H9 (cell line): ENCODE measurements around the gene DCHS2. TPM values are rescaled to one million over a fixed set of nuclear protein-coding genes. Genes with fewer than 3 reads are reported as not detected.

Experiments
- DNase-seq: peaks from one replicate; pipeline ENCODE4 v3.0.0-alpha.2; 2017
- H2AFZ ChIP-seq: one replicate; pipeline ENCODE4 v1.6.1; 2013; ENCODE audit warnings: mild to moderate bottlenecking, low read length, control low read depth, moderate library complexity
- H2AK5ac ChIP-seq: 2 replicates; pipeline ENCODE4 v1.6.1; 2013; ENCODE audit warnings: low read length, control low read depth, mixed read lengths; ENCODE audit not compliant: insufficient read length
- H2BK120ac ChIP-seq: one replicate; pipeline ENCODE4 v1.6.1; 2013; ENCODE audit warnings: low read depth, mild to moderate bottlenecking, low read length, control low read depth, inconsistent platforms; ENCODE audit not compliant: poor library complexity, severe bottlenecking
- H2BK12ac ChIP-seq: 2 replicates; pipeline ENCODE4 v1.6.1; 2013; ENCODE audit warnings: low read length, control low read depth, mixed read lengths, low read depth; ENCODE audit not compliant: insufficient read length
- H2BK15ac ChIP-seq: 2 replicates; pipeline ENCODE4 v1.6.1; 2013; ENCODE audit warnings: low read depth, low read length, control low read depth
- H2BK20ac ChIP-seq: one replicate; pipeline ENCODE4 v1.6.1; 2013; ENCODE audit warnings: low read depth, mild to moderate bottlenecking, low read length, control low read depth, inconsistent platforms; ENCODE audit not compliant: poor library complexity, severe bottlenecking
- H2BK5ac ChIP-seq: 2 replicates; pipeline ENCODE4 v1.6.1; 2013; ENCODE audit warnings: low read length, control low read depth, mixed read lengths; ENCODE audit not compliant: insufficient read length
- H3K14ac ChIP-seq: 2 replicates; pipeline ENCODE4 v1.6.1; 2013; ENCODE audit warnings: low read length, control low read depth; ENCODE audit not compliant: insufficient read depth
- H3K18ac ChIP-seq: 2 replicates; pipeline ENCODE4 v1.6.1; 2013; ENCODE audit warnings: low read depth, mild to moderate bottlenecking, mixed read lengths, low read length, control low read depth; ENCODE audit not compliant: insufficient read length
- H3K23ac ChIP-seq: 2 replicates; pipeline ENCODE4 v1.6.1; 2013; ENCODE audit warnings: low read length, control low read depth, mixed read lengths, low read depth; ENCODE audit not compliant: insufficient read length
- H3K23me2 ChIP-seq: 2 replicates; pipeline ENCODE4 v1.6.1; 2013; ENCODE audit warnings: low read depth, mild to moderate bottlenecking, mixed read lengths, low read length, control low read depth; ENCODE audit not compliant: insufficient read length, poor library complexity, severe bottlenecking
- H3K27ac ChIP-seq: 2 replicates; pipeline ENCODE4 v1.5.1; 2013; ENCODE audit warnings: low read length, control low read depth, mixed read lengths, low read depth; ENCODE audit not compliant: insufficient read length
- H3K27me3 ChIP-seq: 2 replicates; pipeline ENCODE4 v1.6.1; 2013; ENCODE audit warnings: low read length, control low read depth, inconsistent platforms; ENCODE audit not compliant: insufficient read depth
- H3K4ac ChIP-seq: 2 replicates; pipeline ENCODE4 v1.6.1; 2013; ENCODE audit warnings: low read depth, mild to moderate bottlenecking, control low read depth, inconsistent platforms, low read length, moderate library complexity
- H3K4me1 ChIP-seq: 2 replicates; pipeline ENCODE4 v1.6.1; 2013; ENCODE audit warnings: low read length, control low read depth, inconsistent platforms; ENCODE audit not compliant: insufficient read depth
- H3K4me2 ChIP-seq: 2 replicates; pipeline ENCODE4 v1.6.1; 2013; ENCODE audit warnings: low read length, control low read depth, mixed read lengths; ENCODE audit not compliant: insufficient read length, insufficient read depth
- H3K56ac ChIP-seq: 2 replicates; pipeline ENCODE4 v1.6.1; 2013; ENCODE audit warnings: low read depth, mild to moderate bottlenecking, mixed read lengths, low read length, control low read depth; ENCODE audit not compliant: insufficient read length
- H3K79me1 ChIP-seq: 2 replicates; pipeline ENCODE4 v1.6.1; 2013; ENCODE audit warnings: low read depth, mild to moderate bottlenecking, moderate library complexity, low read length, control low read depth, inconsistent platforms; ENCODE audit not compliant: insufficient read depth, poor library complexity, severe bottlenecking
- H3K79me2 ChIP-seq: 2 replicates; pipeline ENCODE4 v1.6.1; 2013; ENCODE audit warnings: low read length, control low read depth, inconsistent platforms; ENCODE audit not compliant: insufficient read depth
- H3K9ac ChIP-seq: 2 replicates; pipeline ENCODE4 v1.6.1; 2013; ENCODE audit warnings: low read length, control low read depth, mixed read lengths; ENCODE audit not compliant: insufficient read length; ENCODE audit errors: extremely low read depth
- H3K9me3 ChIP-seq: one replicate; pipeline ENCODE4 v1.6.1; 2013; ENCODE audit warnings: low read depth, low read length, inconsistent platforms; ENCODE audit not compliant: control insufficient read depth
- H3T11ph ChIP-seq: one replicate; pipeline ENCODE4 v1.6.1; 2013; ENCODE audit warnings: mild to moderate bottlenecking, low read length, control low read depth, inconsistent platforms
- H4K20me1 ChIP-seq: one replicate; pipeline ENCODE4 v1.6.1; 2013; ENCODE audit not compliant: control insufficient read depth, insufficient read length, insufficient read depth
- H4K5ac ChIP-seq: 2 replicates; pipeline ENCODE4 v1.6.1; 2013; ENCODE audit warnings: low read depth, mild to moderate bottlenecking, mixed read lengths, low read length, control low read depth; ENCODE audit not compliant: insufficient read length
- H4K8ac ChIP-seq: replicated peaks from 2 replicates; pipeline ENCODE4 v1.6.1; 2013; ENCODE audit warnings: low read length, control low read depth, mixed read lengths, low read depth; ENCODE audit not compliant: insufficient read length
- H4K91ac ChIP-seq: 2 replicates; pipeline ENCODE4 v1.6.1; 2013; ENCODE audit warnings: low read depth, mild to moderate bottlenecking, moderate library complexity, mixed read lengths, low read length, control low read depth; ENCODE audit not compliant: insufficient read length
- H3K27ac Mint-ChIP-seq, 3 experiments: 2 replicates in 2 of 3; 3 replicates in 1 of 3; pipeline ENCODE4 v1.8.0; 2020 to 2021; ENCODE audit warnings: mixed read lengths in 3 of 3, mild to moderate bottlenecking in 1 of 3, moderate library complexity in 1 of 3
- H3K27me3 Mint-ChIP-seq: 2 replicates; pipeline ENCODE4 v1.8.0; 2021; ENCODE audit warnings: low read depth, mild to moderate bottlenecking, moderate library complexity, mixed read lengths
- H3K36me3 Mint-ChIP-seq, 3 experiments: 2 replicates in 2 of 3; 3 replicates in 1 of 3; pipeline ENCODE4 v1.8.0; 2020 to 2021; ENCODE audit warnings: low read depth in 3 of 3, mixed read lengths in 3 of 3; ENCODE audit not compliant: insufficient read depth in 1 of 3
- H3K4me1 Mint-ChIP-seq, 2 experiments: 2 replicates each; pipeline ENCODE4 v1.8.0; 2020; ENCODE audit warnings: mixed read lengths in 2 of 2
- H3K4me3 Mint-ChIP-seq, 2 experiments: 2 replicates in 1 of 2; 3 replicates in 1 of 2; pipeline ENCODE4 v1.8.0; 2020 to 2021; ENCODE audit warnings: mild to moderate bottlenecking in 2 of 2, mixed read lengths in 2 of 2, moderate library complexity in 1 of 2
- H3K9me3 Mint-ChIP-seq, 2 experiments: 2 replicates in 1 of 2; 3 replicates in 1 of 2; pipeline ENCODE4 v1.8.0; 2020; ENCODE audit warnings: mild to moderate bottlenecking in 2 of 2, mixed read lengths in 2 of 2, moderate library complexity in 1 of 2
- WGBS: extraction: QIAGEN DNeasy Blood & Tissue Kit; methylation state at CpG from one replicate; pipeline ENCODE4 v1.1.7; 2013; ENCODE audit warnings: missing lambda C conversion rate, low lambda C conversion rate, mixed read lengths; ENCODE audit not compliant: insufficient read length; ENCODE audit errors: extremely low coverage; 5-methylcytosine and 5-hydroxymethylcytosine counted together
- total RNA-seq: library from RNA; stranded (reverse); gene quantifications from 2 replicates; pipeline ENCODE4 v1.2.1, GENCODE V29; 2021
- TF ChIP-seq, protein P1 (sequence below): fragments of 200-600 bp; sonication (generic); conservative IDR thresholded peaks from 3 replicates; pipeline ENCODE4 v1.8.0; 2021; ENCODE audit warnings: antibody characterized with exemption, mild to moderate bottlenecking

DCHS2 gene
- total RNA-seq, 1 experiment from 2014 or later = 0.57 TPM

DNA sequence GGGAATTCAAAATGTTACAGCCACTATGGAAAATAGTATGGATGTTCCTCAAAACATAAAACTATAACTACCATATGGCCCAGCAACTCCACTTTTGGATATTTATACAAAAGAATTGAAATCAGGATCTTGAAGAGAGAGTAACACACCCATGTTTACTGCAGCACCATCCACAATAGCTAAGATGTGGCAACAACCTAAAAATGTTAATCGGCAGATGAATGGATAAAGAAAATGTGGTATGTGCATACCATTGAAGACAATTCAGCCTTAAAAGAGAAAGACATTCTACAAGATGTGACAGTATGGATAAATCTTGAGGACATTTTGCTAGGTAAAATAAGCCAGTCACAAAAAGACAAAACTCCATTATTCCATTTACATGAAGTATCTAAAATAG is 171.9 kb downstream of the DCHS2 start:
- H2BK20ac ChIP-seq = no peak overlapping the region
- H4K8ac ChIP-seq = no peak overlapping the region
- H2AK5ac ChIP-seq = no peak overlapping the region
- no peak overlapping the region for H2BK5ac ChIP-seq
- no peaks in the 10 kb centered on the region for H3K79me2 ChIP-seq
- H3T11ph ChIP-seq = no peak overlapping the region
- no peak overlapping the region for H4K5ac ChIP-seq
- no peak overlapping the region for H3K18ac ChIP-seq
- no peaks in the 10 kb centered on the region for H3K79me1 ChIP-seq
- no peak overlapping the region for H2BK12ac ChIP-seq
- Mint-ChIP-seq H3K27ac (no peak overlapping the region; a peak in 1 of 7 replicates), H3K9me3 (peaks cover 7% of the 10 kb centered on the region in 2 experiments; a peak in 4 of 5 replicates), H3K4me3 (no peak overlapping the region), H3K36me3 (peaks cover 2 to 7% (median 5%) of the 10 kb centered on the region in 3 experiments; a peak in 4 of 7 replicates), H3K4me1 (0 out of 4 replicates have a peak, but pooled peaks cover 0 to 3% of the 10 kb centered on the region in 2 experiments), H3K27me3 (no peaks in the 10 kb centered on the region; the same call in 1 of the 2 replicates)
- no peaks in the 10 kb centered on the region for H4K20me1 ChIP-seq
- H3K4me1 ChIP-seq = no peaks in the 10 kb centered on the region
- no peak overlapping the region for H2AFZ ChIP-seq
- TF ChIP-seq, protein P1, sequence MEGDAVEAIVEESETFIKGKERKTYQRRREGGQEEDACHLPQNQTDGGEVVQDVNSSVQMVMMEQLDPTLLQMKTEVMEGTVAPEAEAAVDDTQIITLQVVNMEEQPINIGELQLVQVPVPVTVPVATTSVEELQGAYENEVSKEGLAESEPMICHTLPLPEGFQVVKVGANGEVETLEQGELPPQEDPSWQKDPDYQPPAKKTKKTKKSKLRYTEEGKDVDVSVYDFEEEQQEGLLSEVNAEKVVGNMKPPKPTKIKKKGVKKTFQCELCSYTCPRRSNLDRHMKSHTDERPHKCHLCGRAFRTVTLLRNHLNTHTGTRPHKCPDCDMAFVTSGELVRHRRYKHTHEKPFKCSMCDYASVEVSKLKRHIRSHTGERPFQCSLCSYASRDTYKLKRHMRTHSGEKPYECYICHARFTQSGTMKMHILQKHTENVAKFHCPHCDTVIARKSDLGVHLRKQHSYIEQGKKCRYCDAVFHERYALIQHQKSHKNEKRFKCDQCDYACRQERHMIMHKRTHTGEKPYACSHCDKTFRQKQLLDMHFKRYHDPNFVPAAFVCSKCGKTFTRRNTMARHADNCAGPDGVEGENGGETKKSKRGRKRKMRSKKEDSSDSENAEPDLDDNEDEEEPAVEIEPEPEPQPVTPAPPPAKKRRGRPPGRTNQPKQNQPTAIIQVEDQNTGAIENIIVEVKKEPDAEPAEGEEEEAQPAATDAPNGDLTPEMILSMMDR = no peak
- no peak overlapping the region for H3K23ac ChIP-seq
- H3K27ac ChIP-seq = no peak overlapping the region
- no peak overlapping the region for H4K91ac ChIP-seq
- no peak for DNase-seq
- H3K56ac ChIP-seq = no peak overlapping the region
- no CpG with 5 or more reads among the region's 1 CpG for WGBS
- H3K4ac ChIP-seq = no peak overlapping the region
- no peak overlapping the region for H2BK15ac ChIP-seq
- no peak overlapping the region for H2BK120ac ChIP-seq
- H3K27me3 ChIP-seq = no peaks in the 10 kb centered on the region
- no peak overlapping the region for H3K4me2 ChIP-seq
- no peak overlapping the region for H3K14ac ChIP-seq
- H3K23me2 ChIP-seq = no peaks in the 10 kb centered on the region
- no peak overlapping the region for H3K9ac ChIP-seq
- no peaks in the 10 kb centered on the region for H3K9me3 ChIP-seq
